ENCODE measurements around the gene FBXO22. TPM values are rescaled to one million over a fixed set of nuclear protein-coding genes. Genes with fewer than 3 reads are reported as not detected.

FBXO22 gene
- polyA plus RNA-seq, 1 donor (not counting 4 experiments of a cell fraction or from before 2014, with no cell fraction given), result 68.5 TPM

- Histone ChIP-seq H3K4me1 (ENCODE audit: control insufficient read depth, extremely low read depth, insufficient read depth, low read length) (no peaks in the 10 kb centered on the region), H3K9me3 (ENCODE audit: control insufficient read depth, low read depth, low read length) (no peaks in the 10 kb centered on the region), H3K79me2 (ENCODE audit: control insufficient read depth, insufficient read depth, low read length) (peaks cover 10% of the 10 kb centered on the region), H2AFZ (ENCODE audit: control insufficient read depth, low read length) (no peak overlapping the region), H4K20me1 (ENCODE audit: control insufficient read depth, extremely low read depth, insufficient read depth, low read length) (no peaks in the 10 kb centered on the region), H3K36me3 (ENCODE audit: control insufficient read depth in 2 of 2, extremely low read depth in 1 of 2, insufficient read depth in 2 of 2, low read length in 2 of 2) (peaks cover 2 to 4% of the 10 kb centered on the region in 2 experiments), H3K27ac (ENCODE audit: control insufficient read depth, insufficient read depth, low read length) (no peak overlapping the region), H3K9ac (ENCODE audit: control insufficient read depth, extremely low read depth, insufficient read depth, low read length) (no peak overlapping the region), H3K4me3 (ENCODE audit: control insufficient read depth in 2 of 3, extremely low read depth in 1 of 3, insufficient read depth in 2 of 3, low read depth in 1 of 3, low read length in 3 of 3) (no peak overlapping the region), H3K27me3 (ENCODE audit: control insufficient read depth, extremely low read depth, insufficient read depth, low read length) (no peaks in the 10 kb centered on the region), H3K9me1 (ENCODE audit: control insufficient read depth, extremely low read depth, insufficient read depth, low read length) (no peaks in the 10 kb centered on the region), H3K4me2 (ENCODE audit: control insufficient read depth, extremely low read depth, insufficient read depth, low read depth, low read length) (no peak overlapping the region)
- dilution Hi-C loops (cut with MboI; ENCODE audit: extremely low pct_ligation_motif_present, low sequenced_read_pairs), result no loop called here
- FAIRE-seq (no peak), DNase-seq (ENCODE audit: low read depth, low spot score) (no peak)
- TF ChIP-seq CTCF (optimal IDR thresholded peaks at IDR 0.05 in 1 of 3, IDR thresholded peaks at IDR 0.05 in 1 of 3, conservative IDR thresholded peaks at IDR 0.05 in 1 of 3; ENCODE audit: extremely low read depth in 1 of 3, insufficient read depth in 2 of 3, low read length in 3 of 3), result no peak
- TF ChIP-seq EZH2 (IDR thresholded peaks at IDR 0.05; ENCODE audit: low read length), result no peak
Observed at GRCh38 chr15:75861750-75862402, 41.8 kb upstream of the FBXO22 start.

- Histone ChIP-seq H4K20me1 (ENCODE audit: control insufficient read depth, extremely low read depth, insufficient read depth, low read length) (no peaks in the 10 kb centered on the region), H3K27ac (ENCODE audit: control insufficient read depth, insufficient read depth, low read length) (no peak overlapping the region), H3K4me3 (ENCODE audit: control insufficient read depth in 2 of 3, extremely low read depth in 1 of 3, insufficient read depth in 2 of 3, low read depth in 1 of 3, low read length in 3 of 3) (no peak overlapping the region), H3K9me1 (ENCODE audit: control insufficient read depth, extremely low read depth, insufficient read depth, low read length) (no peaks in the 10 kb centered on the region), H3K4me2 (ENCODE audit: control insufficient read depth, extremely low read depth, insufficient read depth, low read depth, low read length) (no peak overlapping the region), H3K4me1 (ENCODE audit: control insufficient read depth, extremely low read depth, insufficient read depth, low read length) (no peaks in the 10 kb centered on the region), H3K9me3 (ENCODE audit: control insufficient read depth, low read depth, low read length) (no peaks in the 10 kb centered on the region), H2AFZ (ENCODE audit: control insufficient read depth, low read length) (no peak overlapping the region), H3K36me3 (ENCODE audit: control insufficient read depth in 2 of 2, extremely low read depth in 1 of 2, insufficient read depth in 2 of 2, low read length in 2 of 2) (peaks cover 3 to 4% of the 10 kb centered on the region in 2 experiments), H3K9ac (ENCODE audit: control insufficient read depth, extremely low read depth, insufficient read depth, low read length) (no peak overlapping the region), H3K27me3 (ENCODE audit: control insufficient read depth, extremely low read depth, insufficient read depth, low read length) (no peaks in the 10 kb centered on the region), H3K79me2 (ENCODE audit: control insufficient read depth, insufficient read depth, low read length) (peaks cover 9% of the 10 kb centered on the region)
- dilution Hi-C loops (cut with MboI; ENCODE audit: extremely low pct_ligation_motif_present, low sequenced_read_pairs), result no loop called here
- DNase-seq (ENCODE audit: low read depth, low spot score), result no peak
- TF ChIP-seq CTCF (optimal IDR thresholded peaks at IDR 0.05 in 1 of 3, IDR thresholded peaks at IDR 0.05 in 1 of 3, conservative IDR thresholded peaks at IDR 0.05 in 1 of 3; ENCODE audit: extremely low read depth in 1 of 3, insufficient read depth in 2 of 3, low read length in 3 of 3) (no peak), EZH2 (IDR thresholded peaks at IDR 0.05; ENCODE audit: low read length) (no peak)
- FAIRE-seq, result no peak
Observed at GRCh38 chr15:75862796-75863195, 40.9 kb upstream of the FBXO22 start.

Data from keratinocyte (primary cell).